Motor neuron (in vitro differentiated cells): ENCODE measurements around the gene C1QTNF5. TPM values are rescaled to one million over a fixed set of nuclear protein-coding genes. Genes with fewer than 3 reads are reported as not detected.
A peak's percentile ranks its signal among the peaks of the same experiment; 100 is the strongest.

Source experiments
- ATAC-seq, 8 experiments: fragments of 200-7000 bp; cut with Tn5 transposase; replicated peaks in 6 of 8; 2 replicates each; pipeline ENCODE4 v1.8.0; 2021; ENCODE audit warnings: mild to moderate bottlenecking in 8 of 8, moderate library complexity in 8 of 8
- H3K27ac ChIP-seq, 2 donors: fragments of 250-450 bp; sonication (Bioruptor Pico); 2 replicates each; pipeline ENCODE4 v1.9.0; 2021; ENCODE audit warnings: antibody characterized with exemption in 2 of 2, mild to moderate bottlenecking in 2 of 2, moderate library complexity in 1 of 2
- H3K4me1 ChIP-seq, 2 donors: fragments of 250-450 bp; sonication (Bioruptor Pico); replicated peaks in 1 of 2; 2 replicates each; pipeline ENCODE4 v1.6.1; 2021; ENCODE audit warnings: antibody characterized with exemption in 2 of 2, mild to moderate bottlenecking in 2 of 2, moderate library complexity in 1 of 2
- H3K4me3 ChIP-seq, 5 donors: fragments of 250-450 bp; sonication (Bioruptor Pico); 2 replicates each; pipeline ENCODE4 v1.9.0; 2021; ENCODE audit warnings: antibody characterized with exemption in 5 of 5, mild to moderate bottlenecking in 5 of 5, moderate library complexity in 4 of 5
- WGBS, 10 experiments: fragments of 450-650 bp; shearing (Covaris generic); methylation state at CpG; one replicate each; pipeline ENCODE4 v1.0.0; 2022; 5-methylcytosine and 5-hydroxymethylcytosine counted together
- in situ Hi-C, 9 experiments: fragments of 400-800 bp; cut with MboI; loops; one replicate each; pipeline ENCODE4 v1.15.0; 2021; ENCODE audit warnings: low sequenced_read_pairs in 9 of 9, low pct_unique_long_range_greater_than_20kb in 2 of 9; ENCODE audit not compliant: unreplicated experiment in 9 of 9
- total RNA-seq, 8 experiments: library from RNA; unstranded; fragments of 300-600 nt; gene quantifications; 2 replicates each; pipeline versions ENCODE4 v1.2.3 to v1.2.4, GENCODE V29; 2022

The C1QTNF5 gene
- total RNA-seq, 8 experiments from 2014 or later: 0.54 to 27.8 (median 1.4) TPM; not detected in 1

DNA sequence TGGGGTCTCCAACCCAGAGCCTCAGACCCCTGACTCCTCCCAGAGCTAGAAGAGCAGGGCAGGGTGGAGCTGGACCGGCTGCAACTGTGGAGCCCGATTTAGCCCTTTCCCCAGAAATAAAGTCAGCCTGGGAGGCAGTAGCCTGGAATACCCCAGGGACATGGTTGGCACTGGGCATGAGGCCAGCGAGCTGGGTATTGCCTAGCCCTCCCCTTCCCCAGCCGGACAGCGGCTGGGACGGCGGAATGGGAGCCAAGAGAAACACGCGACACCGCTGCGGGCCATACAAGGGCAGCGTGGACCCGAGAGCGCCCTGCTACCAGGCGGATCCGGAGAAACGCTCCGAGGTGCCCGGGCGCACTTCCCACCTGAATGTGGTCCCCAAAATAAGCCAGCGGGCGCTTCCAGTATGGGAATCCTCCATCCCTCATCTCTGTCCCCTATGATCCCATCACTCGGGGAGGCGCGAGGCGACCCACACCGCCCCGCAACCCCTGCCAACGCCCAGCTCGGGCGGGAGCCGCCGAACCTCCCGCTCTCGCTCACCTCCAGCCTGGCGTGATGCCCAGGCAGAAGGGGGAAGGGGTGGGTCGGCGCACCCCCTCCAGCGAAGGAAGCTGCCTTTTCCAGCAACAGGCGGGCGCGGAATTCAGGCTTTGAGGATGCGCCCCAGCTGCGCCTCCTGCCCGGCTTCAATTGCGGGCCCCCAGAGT is 24.5 kb downstream of the C1QTNF5 start:
- Histone ChIP-seq H3K27ac (no peak overlapping the region), H3K4me3 (peak overlapping the region; percentile 32 to 81 (median 38)), H3K4me1 (peaks cover 46 to 52% of the 10 kb centered on the region in 2 donors)
- WGBS, 10 experiments: 0 to 3% (median 0%) methylated on average over 1 to 5 of the region's 46 CpGs; no CpG with 5 or more reads in 5 of the 10 experiments
- ATAC-seq: peak in 6 of 8 experiments; percentile 0 to 31 (median 7)
- in situ Hi-C loops: no loop called here

DNA sequence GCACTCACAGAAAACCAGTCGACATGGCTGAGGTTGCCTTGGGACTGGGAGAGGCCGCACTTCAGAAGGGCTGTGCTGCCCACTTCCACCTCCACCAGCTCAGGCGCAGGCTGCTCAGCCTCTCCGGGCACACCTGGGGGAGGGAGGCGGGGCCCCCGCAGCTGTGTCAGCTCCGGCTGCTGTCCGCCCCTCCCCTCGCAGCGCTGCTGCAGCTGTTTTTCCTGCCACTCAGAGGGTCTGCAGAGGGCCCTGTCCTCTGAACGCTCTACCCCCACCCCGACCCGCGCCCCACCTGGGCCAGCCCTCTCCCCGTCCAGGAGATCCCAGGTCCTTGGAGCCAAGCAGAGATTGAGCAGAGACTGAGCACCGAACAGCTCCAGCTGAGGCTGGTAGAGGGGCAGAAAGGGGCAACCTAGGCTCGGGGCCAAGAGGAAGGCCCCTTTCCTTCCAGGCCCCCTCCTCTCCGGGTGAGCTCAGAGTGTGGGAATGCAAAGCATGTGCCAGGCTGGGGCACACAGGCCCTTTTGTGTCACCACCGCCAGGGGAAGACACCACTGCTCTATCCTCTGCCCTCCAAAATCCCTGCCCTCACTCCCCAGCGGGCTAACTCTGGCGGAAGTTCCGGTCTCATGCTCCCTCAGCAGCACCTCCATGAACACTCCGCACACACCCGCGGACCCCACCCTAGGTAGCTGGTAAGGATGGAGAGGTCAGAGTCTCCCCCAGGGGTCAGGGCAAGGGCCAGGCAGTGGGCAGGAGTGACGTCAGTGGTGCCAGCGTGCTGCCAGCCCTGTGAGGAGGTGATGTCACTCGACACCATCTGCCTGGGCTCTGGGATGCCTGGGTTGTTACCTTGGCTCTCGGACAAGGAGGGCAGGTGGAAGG is 25.3 kb downstream of the C1QTNF5 start:
- ATAC-seq: peak in 4 of 8 experiments; percentile 7 to 30 (median 16)
- in situ Hi-C loops: no loop called here
- WGBS, 10 experiments: 0 to 40% (median 10%) methylated on average over 1 to 5 of the region's 29 CpGs; no CpG with 5 or more reads in 5 of the 10 experiments
- no peak overlapping the region for H3K27ac ChIP-seq
- peak overlapping the region; percentile 32 to 81 (median 38) for H3K4me3 ChIP-seq
- peaks cover 40 to 44% of the 10 kb centered on the region in 2 donors for H3K4me1 ChIP-seq

- Histone ChIP-seq H3K4me1 (peaks cover 34 to 37% of the 10 kb centered on the region in 2 donors), H3K27ac (no peak overlapping the region), H3K4me3 (no peak overlapping the region)
- 87% methylated on average over 4 of the region's 18 CpGs; no CpG with 5 or more reads in 9 of the 10 experiments for WGBS, 10 experiments
- ATAC-seq: no peak
- in situ Hi-C loops: no loop called here
Measured at GRCh38 chr11:119314726-119315125, 26.0 kb downstream of the C1QTNF5 start.

GRCh38 chr11:119310682-119311052 is 30.0 kb downstream of the C1QTNF5 start:
- Histone ChIP-seq H3K4me1 (peaks cover 7 to 8% of the 10 kb centered on the region in 2 donors), H3K4me3 (no peak overlapping the region), H3K27ac (no peak overlapping the region)
- no peak for ATAC-seq
- in situ Hi-C loops: no loop called here
- WGBS, 10 experiments: 60 to 90% methylated on average over 1 to 8 of the region's 20 CpGs; no CpG with 5 or more reads in 8 of the 10 experiments

GRCh38 chr11:119309953-119310681 is 30.6 kb downstream of the C1QTNF5 start:
- WGBS, 10 experiments: 73 to 100% (median 80%) methylated on average over 1 to 8 of the region's 17 CpGs; no CpG with 5 or more reads in 2 of the 10 experiments
- ATAC-seq: no peak
- no peak overlapping the region for H3K27ac ChIP-seq
- no peak overlapping the region for H3K4me3 ChIP-seq
- in situ Hi-C loops: no loop called here
- peaks cover 1 to 2% of the 10 kb centered on the region in 2 donors for H3K4me1 ChIP-seq

GRCh38 chr11:119309411-119309810 is 31.3 kb downstream of the C1QTNF5 start:
- no peaks in the 10 kb centered on the region for H3K4me1 ChIP-seq
- ATAC-seq: no peak
- no peak overlapping the region for H3K27ac ChIP-seq
- WGBS, 10 experiments: 40 to 100% (median 87%) methylated on average over 1 to 6 of the region's 11 CpGs; no CpG with 5 or more reads in 6 of the 10 experiments
- H3K4me3 ChIP-seq: no peak overlapping the region
- in situ Hi-C loops: no loop called here

DNA sequence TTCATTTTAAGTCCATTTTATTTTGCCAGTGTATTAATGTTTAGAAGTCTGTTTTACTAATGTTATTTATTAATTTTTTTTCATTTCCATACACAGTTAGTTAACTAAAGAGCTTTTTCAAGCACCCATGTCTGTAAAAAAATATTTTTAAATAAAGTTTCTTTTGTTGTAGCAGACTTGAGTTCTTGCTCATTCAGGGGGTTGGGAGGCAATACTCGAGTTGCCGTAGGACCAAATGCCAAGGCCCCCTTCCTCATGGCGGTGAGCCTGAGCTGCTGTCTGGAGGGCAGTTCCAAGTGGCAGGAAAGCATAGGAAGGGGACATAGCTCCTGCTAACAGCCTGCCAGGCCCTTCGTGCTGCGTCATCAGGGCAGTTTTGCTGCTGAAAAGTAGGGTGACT is 32.7 kb downstream of the C1QTNF5 start:
- no peak overlapping the region for H3K27ac ChIP-seq
- in situ Hi-C loops: no loop called here
- WGBS, 10 experiments: 20 to 97% (median 90%) methylated on average over 1 to 4 of the region's 5 CpGs; no CpG with 5 or more reads in 3 of the 10 experiments
- no peak for ATAC-seq
- no peak overlapping the region for H3K4me3 ChIP-seq
- no peaks in the 10 kb centered on the region for H3K4me1 ChIP-seq

DNA sequence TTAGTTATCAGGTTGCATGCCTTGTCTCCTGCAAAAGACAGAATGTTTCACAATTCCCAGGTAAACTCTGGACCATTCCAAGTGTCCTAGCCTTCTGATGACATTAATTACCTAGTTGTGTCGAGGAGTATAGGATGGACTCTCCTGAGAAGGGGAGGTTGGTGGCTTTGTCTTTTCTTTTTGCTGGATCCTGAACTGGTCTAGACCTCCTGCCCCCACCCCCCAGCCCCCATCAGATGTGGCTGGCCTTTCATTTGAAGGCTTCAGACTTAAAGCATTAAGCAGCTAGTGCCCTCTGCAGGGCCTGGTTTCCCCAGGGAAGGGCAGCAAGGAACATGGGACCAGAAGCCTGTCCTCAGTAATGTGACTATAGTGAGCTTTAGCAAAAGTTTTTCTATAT is 33.5 kb downstream of the C1QTNF5 start:
- H3K27ac ChIP-seq: no peak overlapping the region
- ATAC-seq: peak in 4 of 8 experiments; percentile 30 to 42 (median 39)
- 33% methylated on average over 1 of the region's 1 CpG; no CpG with 5 or more reads in 9 of the 10 experiments for WGBS, 10 experiments
- in situ Hi-C loops: no loop called here
- no peak overlapping the region for H3K4me3 ChIP-seq
- H3K4me1 ChIP-seq: no peaks in the 10 kb centered on the region

DNA sequence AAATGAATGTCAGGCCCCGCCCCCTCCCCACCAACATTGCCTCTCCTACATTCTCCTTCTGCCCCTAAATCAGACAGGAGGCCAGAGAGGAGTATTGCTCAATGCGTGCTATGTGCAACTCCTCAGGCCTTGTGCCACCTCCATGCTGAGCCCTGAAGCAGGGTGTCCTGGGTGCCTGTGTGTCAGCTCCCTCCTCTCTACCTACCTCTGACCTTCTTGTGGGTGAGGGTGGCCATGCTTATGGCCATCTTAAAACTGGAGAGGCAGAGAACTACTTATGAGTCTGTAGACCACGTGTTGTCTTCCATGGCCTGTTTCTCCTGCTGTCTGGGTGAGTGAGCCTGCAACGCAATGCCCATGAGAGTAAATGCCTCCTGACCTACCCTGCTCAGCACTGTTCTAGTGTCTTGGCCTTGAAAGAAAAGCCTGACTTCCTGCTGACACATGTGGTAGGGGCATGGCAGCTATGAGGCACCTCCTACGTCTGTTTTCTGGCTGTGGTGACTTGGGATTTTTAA is 34.3 kb downstream of the C1QTNF5 start:
- peak in 1 of 8 experiments; percentile 77 for ATAC-seq
- Histone ChIP-seq H3K4me1 (no peaks in the 10 kb centered on the region), H3K27ac (no peak overlapping the region), H3K4me3 (no peak overlapping the region)
- WGBS, 10 experiments: 62 to 100% (median 90%) methylated on average over 1 to 3 of the region's 5 CpGs; no CpG with 5 or more reads in 3 of the 10 experiments
- in situ Hi-C loops: no loop called here

DNA sequence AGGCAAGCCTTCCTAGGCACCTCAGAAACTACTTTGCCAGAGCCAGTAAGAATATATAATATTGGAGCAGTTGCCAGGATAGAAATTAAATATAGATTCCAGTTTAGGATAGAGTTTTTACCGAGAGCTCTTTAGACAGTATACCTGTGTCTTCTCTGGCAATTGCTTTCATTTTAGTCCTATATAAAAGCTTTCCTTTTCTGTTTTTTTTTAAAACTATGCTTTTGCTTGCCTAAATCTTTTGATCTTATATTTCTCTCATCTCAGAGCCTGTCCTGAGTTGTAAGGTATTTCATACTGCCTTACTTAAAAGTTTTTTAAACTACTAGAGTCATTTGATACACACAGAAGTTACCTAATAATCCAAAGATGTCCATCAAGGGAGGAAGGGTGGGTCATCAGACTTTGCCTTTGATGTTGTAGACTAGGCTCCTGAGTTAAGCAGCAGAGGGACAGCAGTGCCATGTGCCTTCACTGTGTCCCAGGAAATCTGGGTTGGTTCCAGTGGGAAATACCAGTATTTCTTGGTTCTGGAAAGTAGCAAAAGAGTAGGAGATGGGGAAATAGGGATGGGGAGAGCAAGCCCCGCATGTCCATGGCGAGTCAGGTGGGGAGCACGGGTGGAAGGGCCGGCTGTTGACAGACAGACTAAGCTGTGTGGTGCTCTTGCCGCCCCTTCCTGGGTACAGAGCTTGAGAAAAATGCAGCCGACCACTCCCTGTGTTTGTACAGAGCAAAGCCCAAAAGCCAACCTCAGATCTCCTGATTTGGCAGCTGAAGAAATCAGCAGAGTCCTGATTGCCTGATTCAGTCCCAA is 34.9 kb downstream of the C1QTNF5 start:
- Histone ChIP-seq H3K4me1 (no peaks in the 10 kb centered on the region), H3K27ac (no peak overlapping the region), H3K4me3 (no peak overlapping the region)
- WGBS, 10 experiments: 70 to 100% (median 90%) methylated on average over 1 to 5 of the region's 7 CpGs; no CpG with 5 or more reads in 1 of the 10 experiments
- in situ Hi-C loops: no loop called here
- ATAC-seq: peak in 1 of 8 experiments; percentile 47

DNA sequence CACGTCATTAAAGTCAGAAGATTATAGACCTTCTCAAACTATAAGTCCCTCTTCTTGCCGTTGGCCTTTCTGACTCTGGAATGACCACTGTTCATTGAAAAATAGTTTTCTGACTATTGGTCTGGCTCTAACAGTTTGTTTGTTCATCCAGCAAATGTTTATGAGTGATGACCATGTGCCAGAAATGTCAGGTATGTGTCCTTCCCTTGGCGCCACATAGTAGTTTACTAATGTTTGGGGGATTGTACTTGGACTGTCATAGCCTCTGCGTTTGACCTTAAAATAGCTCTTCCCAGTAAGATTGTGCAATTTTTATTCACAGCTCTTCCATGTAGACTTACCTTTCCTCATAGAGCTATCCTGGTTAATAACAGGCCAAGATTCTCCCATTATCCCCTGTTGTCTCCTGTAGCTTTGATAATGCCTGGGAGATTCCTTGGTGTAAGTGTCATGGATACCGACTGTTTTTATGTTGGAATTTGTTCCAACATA is 37.4 kb downstream of the C1QTNF5 start:
- Histone ChIP-seq H3K4me3 (no peak overlapping the region), H3K4me1 (no peaks in the 10 kb centered on the region), H3K27ac (no peak overlapping the region)
- ATAC-seq: no peak
- in situ Hi-C loops: no loop called here
- WGBS, 10 experiments: 81 to 100% (median 94%) methylated on average over 2 to 5 of the region's 5 CpGs; no CpG with 5 or more reads in 1 of the 10 experiments
